Activated T-helper 17 cell treated with anti-CD3 and anti-CD28 coated beads, Interleukin-2, amount 50 U/mL, for 72 hours (primary cell): ENCODE results near the gene XPR1. TPM values are rescaled to one million over a fixed set of nuclear protein-coding genes. Genes with fewer than 3 reads are reported as not detected.
A peak's percentile ranks its signal among the peaks of the same experiment; 100 is the strongest.

Source experiments
- ATAC-seq: fragments of 150-1000 bp; cut with Tn5 transposase; replicated peaks from 2 replicates; pipeline ENCODE4 v1.10.0; 2021; ENCODE audit warnings: mild to moderate bottlenecking, moderate library complexity
- H3K27ac Mint-ChIP-seq: one replicate; pipeline ENCODE4 v1.8.0; 2022; ENCODE audit warnings: mixed read lengths
- H3K27me3 Mint-ChIP-seq: one replicate; pipeline ENCODE4 v1.8.0; 2022; ENCODE audit warnings: mixed read lengths
- H3K36me3 Mint-ChIP-seq: one replicate; pipeline ENCODE4 v1.8.0; 2022; ENCODE audit warnings: low read depth, mild to moderate bottlenecking, mixed read lengths
- H3K4me1 Mint-ChIP-seq: one replicate; pipeline ENCODE4 v1.8.0; 2022; ENCODE audit warnings: mixed read lengths
- H3K4me3 Mint-ChIP-seq: one replicate; pipeline ENCODE4 v1.8.0; 2022; ENCODE audit warnings: mild to moderate bottlenecking, mixed read lengths
- H3K9me3 Mint-ChIP-seq: one replicate; pipeline ENCODE4 v1.8.0; 2022; ENCODE audit warnings: mixed read lengths
- total RNA-seq, 2 donors: library from RNA; stranded (reverse); gene quantifications; one replicate each; pipeline ENCODE4 v1.2.3, GENCODE V29; 2022

Gene XPR1
- total RNA-seq, 2 donors from 2014 or later = 16.4 to 25.4 TPM

DNA sequence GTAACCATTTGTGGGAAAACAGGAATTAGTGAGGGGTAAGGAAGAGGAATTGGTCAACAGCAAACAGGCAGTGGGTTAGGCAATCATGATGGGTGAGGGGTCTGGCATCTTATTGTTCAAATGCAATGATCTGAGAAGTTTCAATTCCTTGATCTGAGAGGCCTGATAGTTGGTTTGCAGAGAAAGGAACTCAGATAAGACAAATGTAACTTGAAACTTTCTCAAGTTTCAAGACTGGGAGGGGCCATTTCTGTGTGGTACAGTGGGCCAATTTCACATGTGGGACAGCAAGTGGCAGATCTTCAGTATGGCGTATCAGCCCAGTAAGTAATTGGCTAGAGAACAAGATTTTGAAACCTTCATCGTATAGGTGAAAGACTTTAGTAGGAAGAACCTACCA lies 102.5 kb downstream of the XPR1 start:
- ATAC-seq = no peak
- Mint-ChIP-seq H3K4me3 (no peak overlapping the region), H3K9me3 (peaks cover 27% of the 10 kb centered on the region), H3K27ac (no peak overlapping the region), H3K4me1 (peaks cover 5% of the 10 kb centered on the region), H3K27me3 (no peaks in the 10 kb centered on the region), H3K36me3 (peaks cover 16% of the 10 kb centered on the region)

GRCh38 chr1:180742663-180743062 lies 110.8 kb downstream of the XPR1 start:
- ATAC-seq = no peak
- Mint-ChIP-seq H3K4me3 (no peak overlapping the region), H3K27ac (no peak overlapping the region), H3K9me3 (peaks cover 25% of the 10 kb centered on the region), H3K4me1 (peaks cover 5% of the 10 kb centered on the region), H3K36me3 (peaks cover 55% of the 10 kb centered on the region), H3K27me3 (no peaks in the 10 kb centered on the region)

DNA sequence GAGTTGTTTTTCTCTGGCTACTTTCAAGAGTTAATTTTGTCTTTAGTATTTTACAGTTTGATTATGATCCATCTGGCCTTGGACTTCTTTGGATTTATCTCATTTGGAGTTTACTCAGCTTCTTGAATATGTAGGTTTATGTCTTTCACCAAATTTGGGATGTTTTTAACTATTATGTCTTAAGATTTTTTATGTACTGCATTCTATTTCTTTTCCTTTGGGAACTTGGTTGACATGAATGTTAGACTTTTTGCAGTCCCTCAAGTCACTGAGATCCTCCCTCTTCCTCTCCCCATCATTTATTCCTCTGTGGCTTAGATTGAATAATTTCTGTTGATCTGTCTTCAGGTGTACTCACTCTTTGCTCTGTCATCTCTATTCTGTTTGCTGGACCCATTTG lies 112.0 kb downstream of the XPR1 start:
- Mint-ChIP-seq H3K9me3 (peaks cover 23% of the 10 kb centered on the region), H3K36me3 (peaks cover 50% of the 10 kb centered on the region), H3K27me3 (no peaks in the 10 kb centered on the region), H3K27ac (no peak overlapping the region), H3K4me3 (no peak overlapping the region), H3K4me1 (peaks cover 5% of the 10 kb centered on the region)
- no peak for ATAC-seq

- H3K4me1 Mint-ChIP-seq = peaks cover 5% of the 10 kb centered on the region
Observed at GRCh38 chr1:180745098-180745497, 113.3 kb downstream of the XPR1 start.

DNA sequence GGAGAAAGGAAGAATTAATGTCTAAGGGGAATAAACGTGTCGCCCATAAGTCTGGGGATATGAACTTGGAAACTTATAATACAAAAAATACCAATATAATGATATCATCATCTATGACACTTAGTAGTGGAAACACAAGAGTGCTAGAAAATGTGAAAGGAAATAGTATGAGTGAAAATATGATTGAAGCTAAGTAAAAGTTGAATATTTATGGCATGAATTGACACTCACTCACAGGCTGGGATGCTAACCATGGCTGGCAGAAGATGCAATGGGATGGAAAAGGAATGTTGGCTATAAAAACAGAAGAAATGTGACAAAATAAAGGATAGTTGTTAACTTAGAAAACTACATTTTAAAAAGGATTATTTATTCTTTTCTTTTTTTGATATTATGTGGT lies 120.1 kb downstream of the XPR1 start:
- Mint-ChIP-seq H3K36me3 (no peaks in the 10 kb centered on the region), H3K9me3 (peaks cover 4% of the 10 kb centered on the region), H3K27me3 (no peaks in the 10 kb centered on the region), H3K4me3 (no peak overlapping the region), H3K27ac (no peak overlapping the region), H3K4me1 (no peaks in the 10 kb centered on the region)
- ATAC-seq = no peak

More at GRCh38 chr1:180745098-180745497, 113.3 kb downstream of the XPR1 start:
- Mint-ChIP-seq H3K4me3 (no peak overlapping the region), H3K36me3 (peaks cover 37% of the 10 kb centered on the region), H3K27me3 (no peaks in the 10 kb centered on the region), H3K27ac (no peak overlapping the region), H3K9me3 (peaks cover 20% of the 10 kb centered on the region)
- no peak for ATAC-seq

DNA sequence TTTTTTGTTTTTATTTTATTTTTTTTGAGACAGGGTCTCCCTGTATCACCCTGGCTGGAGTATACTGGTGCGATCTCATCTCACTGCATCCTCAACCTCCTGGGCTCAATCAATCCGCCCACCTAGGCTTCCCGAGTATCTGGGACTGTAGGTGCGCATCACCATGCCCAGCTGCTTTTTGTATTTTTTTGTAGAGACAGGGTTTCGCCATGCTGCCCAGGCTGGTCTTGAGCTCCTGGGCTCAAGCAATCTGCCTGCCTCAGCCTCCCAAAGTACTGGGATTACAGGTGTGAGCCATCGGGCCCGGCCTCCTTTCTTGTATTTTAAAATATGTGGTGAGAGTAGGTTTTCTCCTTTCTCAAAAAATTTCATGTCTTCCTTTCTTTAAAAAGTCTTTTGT lies 122.6 kb downstream of the XPR1 start:
- Mint-ChIP-seq H3K27ac (no peak overlapping the region), H3K27me3 (no peaks in the 10 kb centered on the region), H3K9me3 (peaks cover 4% of the 10 kb centered on the region), H3K36me3 (no peaks in the 10 kb centered on the region), H3K4me3 (no peak overlapping the region), H3K4me1 (no peaks in the 10 kb centered on the region)
- no peak for ATAC-seq

- H3K9me3 Mint-ChIP-seq = no peaks in the 10 kb centered on the region
- no peak overlapping the region for H3K4me3 Mint-ChIP-seq
- H3K27ac Mint-ChIP-seq = no peak overlapping the region
- H3K4me1 Mint-ChIP-seq = no peaks in the 10 kb centered on the region
- no peaks in the 10 kb centered on the region for H3K36me3 Mint-ChIP-seq
- H3K27me3 Mint-ChIP-seq = no peaks in the 10 kb centered on the region
- no peak for ATAC-seq
Observed at GRCh38 chr1:180757657-180758056, 125.8 kb downstream of the XPR1 start.

GRCh38 chr1:180762796-180763195 lies 131.0 kb downstream of the XPR1 start:
- no peak overlapping the region for H3K4me3 Mint-ChIP-seq
- ATAC-seq = no peak
- no peak overlapping the region for H3K27ac Mint-ChIP-seq
- H3K36me3 Mint-ChIP-seq = no peaks in the 10 kb centered on the region
- no peaks in the 10 kb centered on the region for H3K4me1 Mint-ChIP-seq
- no peaks in the 10 kb centered on the region for H3K27me3 Mint-ChIP-seq
- H3K9me3 Mint-ChIP-seq = no peaks in the 10 kb centered on the region

- no peak for ATAC-seq
- Mint-ChIP-seq H3K27ac (no peak overlapping the region), H3K4me1 (no peaks in the 10 kb centered on the region), H3K36me3 (no peaks in the 10 kb centered on the region), H3K4me3 (no peak overlapping the region), H3K27me3 (no peaks in the 10 kb centered on the region), H3K9me3 (peaks cover 3% of the 10 kb centered on the region)
Observed at GRCh38 chr1:180765151-180765550, 133.3 kb downstream of the XPR1 start.

- Mint-ChIP-seq H3K4me1 (peaks cover 14% of the 10 kb centered on the region), H3K27ac (no peak overlapping the region), H3K36me3 (no peaks in the 10 kb centered on the region)
Observed at GRCh38 chr1:180769889-180770288, 138.1 kb downstream of the XPR1 start.

DNA sequence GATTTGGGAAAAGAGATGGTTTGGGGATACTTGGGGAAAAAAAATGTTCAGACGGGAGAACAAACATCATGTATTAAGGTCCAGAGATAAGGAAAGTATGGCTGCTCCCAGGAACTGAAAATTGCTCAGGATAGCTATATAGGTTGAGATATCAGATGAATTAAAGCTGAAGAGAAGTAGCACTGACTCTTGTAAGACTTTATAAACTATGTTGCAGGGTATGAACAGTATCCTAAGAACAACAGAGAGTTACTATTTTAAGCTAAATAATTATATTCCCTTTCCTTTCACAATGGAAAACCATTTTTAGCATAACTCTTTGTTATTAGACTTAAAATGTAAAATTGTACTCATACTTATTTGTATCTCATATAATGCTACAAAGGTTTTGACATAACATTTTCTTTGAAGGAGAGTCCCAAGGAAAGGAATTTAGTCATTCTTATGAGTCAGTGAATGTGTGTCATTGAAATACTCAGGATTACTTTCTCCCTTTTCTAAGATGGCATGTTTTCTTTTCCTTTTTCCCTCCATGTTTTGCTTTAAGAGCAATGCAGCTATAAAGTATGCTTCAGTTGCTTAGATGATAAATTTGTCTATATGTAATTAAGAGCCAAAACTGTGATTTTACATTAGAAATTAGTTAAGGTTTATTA lies 141.5 kb downstream of the XPR1 start:
- Mint-ChIP-seq H3K36me3 (no peaks in the 10 kb centered on the region), H3K27ac (no peak overlapping the region), H3K9me3 (peaks cover 3% of the 10 kb centered on the region), H3K4me1 (peaks cover 14% of the 10 kb centered on the region), H3K27me3 (no peaks in the 10 kb centered on the region), H3K4me3 (no peak overlapping the region)
- ATAC-seq = peak; percentile 44

More at GRCh38 chr1:180769889-180770288, 138.1 kb downstream of the XPR1 start:
- no peaks in the 10 kb centered on the region for H3K27me3 Mint-ChIP-seq
- H3K4me3 Mint-ChIP-seq = no peak overlapping the region
- no peak for ATAC-seq
- H3K9me3 Mint-ChIP-seq = peaks cover 3% of the 10 kb centered on the region

DNA sequence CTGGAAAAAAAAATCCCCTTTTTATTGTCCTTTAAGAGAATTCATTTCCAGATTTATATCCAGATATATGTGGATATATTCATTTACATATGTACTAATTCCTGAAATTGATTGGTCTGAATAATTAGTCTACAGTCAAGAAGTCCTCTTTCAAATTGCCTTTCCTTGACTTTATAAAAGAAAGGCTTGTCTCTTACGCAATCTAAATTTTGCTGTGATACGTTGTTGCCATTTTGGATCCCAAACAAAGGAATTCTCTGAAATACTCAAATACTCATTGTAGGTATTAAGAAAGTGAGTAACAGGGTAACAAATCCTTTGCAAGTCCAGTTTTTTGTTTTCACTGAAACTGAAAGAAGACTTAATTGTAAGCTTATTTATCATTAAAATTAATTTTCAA lies 144.0 kb downstream of the XPR1 start:
- no peak overlapping the region for H3K4me3 Mint-ChIP-seq
- no peaks in the 10 kb centered on the region for H3K9me3 Mint-ChIP-seq
- no peak overlapping the region for H3K27ac Mint-ChIP-seq
- H3K4me1 Mint-ChIP-seq = peaks cover 12% of the 10 kb centered on the region
- H3K27me3 Mint-ChIP-seq = no peaks in the 10 kb centered on the region
- no peaks in the 10 kb centered on the region for H3K36me3 Mint-ChIP-seq
- no peak for ATAC-seq

DNA sequence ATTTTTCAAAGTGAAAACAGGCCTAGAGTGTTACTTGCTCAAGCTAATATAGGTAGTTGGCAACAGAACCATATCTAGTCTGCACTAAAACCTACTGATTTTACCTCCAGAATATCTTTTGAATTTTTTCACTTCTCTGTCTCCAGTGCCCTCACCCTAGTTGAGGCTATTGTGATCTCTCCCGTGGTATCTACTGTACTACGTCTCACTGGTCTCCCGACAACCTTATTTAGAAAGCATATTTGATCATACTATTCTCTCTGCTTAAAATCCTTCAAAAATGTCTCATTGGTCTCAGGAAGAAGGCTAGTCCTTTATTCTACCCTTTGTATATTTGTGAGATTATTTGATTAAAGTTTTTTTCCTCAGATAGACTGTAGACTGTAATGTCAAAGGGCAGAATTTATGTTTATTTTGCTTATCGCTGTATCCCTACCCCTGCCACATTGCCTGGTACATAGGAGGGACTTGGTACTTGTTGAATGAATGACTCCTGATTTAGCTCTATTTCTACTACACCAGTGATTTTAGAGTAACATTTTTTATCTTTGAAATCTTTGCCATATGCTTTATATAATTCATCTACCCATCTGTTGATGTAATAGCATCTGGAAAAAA lies 145.4 kb downstream of the XPR1 start:
- Mint-ChIP-seq H3K27ac (no peak overlapping the region), H3K4me3 (no peak overlapping the region)

GRCh38 chr1:180778782-180779398 lies 147.1 kb downstream of the XPR1 start:
- Mint-ChIP-seq H3K36me3 (no peaks in the 10 kb centered on the region), H3K27ac (no peak overlapping the region)

More for the DNA sequence above, 145.4 kb downstream of the XPR1 start:
- Mint-ChIP-seq H3K4me1 (peaks cover 11% of the 10 kb centered on the region), H3K27me3 (no peaks in the 10 kb centered on the region), H3K36me3 (no peaks in the 10 kb centered on the region), H3K9me3 (no peaks in the 10 kb centered on the region)
- ATAC-seq = no peak

DNA sequence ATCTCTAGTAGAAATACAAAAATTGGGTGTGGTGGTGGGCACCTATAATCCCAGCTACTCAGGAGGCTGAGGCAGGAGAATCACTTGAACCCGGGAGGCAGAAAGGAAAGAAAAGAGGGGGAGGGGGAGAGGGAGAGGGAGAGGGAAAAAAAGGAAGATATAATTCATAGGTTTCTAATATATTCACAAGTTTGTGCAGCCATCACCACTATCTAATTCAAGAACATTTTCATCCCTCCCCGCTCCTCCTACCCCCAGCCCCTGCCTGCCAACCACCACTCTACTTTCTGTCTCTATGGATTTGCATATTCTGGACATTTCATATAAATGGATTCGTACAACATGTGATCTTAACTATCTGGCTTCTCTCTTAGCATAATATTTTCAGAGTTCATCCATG lies 147.8 kb downstream of the XPR1 start:
- H3K36me3 Mint-ChIP-seq = no peaks in the 10 kb centered on the region
- H3K4me1 Mint-ChIP-seq = peaks cover 4% of the 10 kb centered on the region
- H3K4me3 Mint-ChIP-seq = no peak overlapping the region
- H3K27me3 Mint-ChIP-seq = no peaks in the 10 kb centered on the region
- no peak for ATAC-seq
- no peaks in the 10 kb centered on the region for H3K9me3 Mint-ChIP-seq
- H3K27ac Mint-ChIP-seq = no peak overlapping the region

More at GRCh38 chr1:180778782-180779398, 147.1 kb downstream of the XPR1 start:
- H3K4me3 Mint-ChIP-seq = no peak overlapping the region
- H3K4me1 Mint-ChIP-seq = peaks cover 4% of the 10 kb centered on the region
- H3K27me3 Mint-ChIP-seq = no peaks in the 10 kb centered on the region
- no peak for ATAC-seq
- no peaks in the 10 kb centered on the region for H3K9me3 Mint-ChIP-seq
